OCI-LY3 (cell line): ENCODE results near the gene SPOCK1.

ENCODE experiments used
- H2AFZ ChIP-seq: fragments of 200-600, 300-600 bp; shearing (Covaris generic); 2 replicates; pipeline ENCODE4 v1.6.0; 2014; ENCODE audit warnings: antibody characterized with exemption, low read depth, low read length
- H3K27ac ChIP-seq: fragments of 200-600, 300-600 bp; sonication (generic); 2 replicates; pipeline ENCODE4 v1.5.1; 2014; ENCODE audit warnings: mild to moderate bottlenecking, low read length, moderate library complexity, mixed read lengths
- H3K27me3 ChIP-seq: fragments of 200-600, 300-600 bp; sonication (generic); 2 replicates; pipeline ENCODE4 v1.6.1; 2014; ENCODE audit warnings: low read depth, low read length, mixed read lengths
- H3K36me3 ChIP-seq: fragments of 200-600, 300-600 bp; sonication (generic); replicated peaks from 2 replicates; pipeline ENCODE3; 2014; ENCODE audit warnings: low read depth, low read length, mixed read lengths
- H3K4me1 ChIP-seq: fragments of 300-600, 200-600 bp; sonication (generic); 2 replicates; pipeline ENCODE4 v1.6.1; 2014; ENCODE audit warnings: low read length, mixed read lengths
- H3K4me2 ChIP-seq: fragments of 200-600, 300-600 bp; sonication (generic); 2 replicates; pipeline ENCODE4 v1.6.1; 2014; ENCODE audit warnings: low read length, mixed read lengths
- H3K4me3 ChIP-seq: fragments of 300-600, 200-600 bp; sonication (generic); 2 replicates; pipeline ENCODE4 v1.5.1; 2014; ENCODE audit warnings: antibody characterized with exemption, mild to moderate bottlenecking, low read length, moderate library complexity
- H3K79me2 ChIP-seq: fragments of 300-600, 200-600 bp; shearing (Covaris generic); 2 replicates; pipeline ENCODE4 v1.6.1; 2014; ENCODE audit warnings: mild to moderate bottlenecking, low read length, mixed read lengths
- H3K9ac ChIP-seq: fragments of 300-600, 200-600 bp; shearing (Covaris generic); 2 replicates; pipeline ENCODE4 v1.6.0; 2014; ENCODE audit warnings: mild to moderate bottlenecking, low read length, moderate library complexity
- H3K9me3 ChIP-seq: fragments of 200-600, 300-600 bp; shearing (Covaris generic); 2 replicates; pipeline ENCODE4 v1.6.1; 2014; ENCODE audit warnings: low read length, mixed read lengths; ENCODE audit not compliant: insufficient read depth
- H4K20me1 ChIP-seq: fragments of 200-600, 300-600 bp; sonication (generic); 2 replicates; pipeline ENCODE4 v1.6.1; 2016; ENCODE audit warnings: low read length, mixed read lengths; ENCODE audit not compliant: insufficient read depth
- EZH2phosphoT487 ChIP-seq: fragments of 200-600 bp; shearing (Covaris generic); IDR thresholded peaks from 2 replicates; pipeline ENCODE4 v1.6.1; 2018; ENCODE audit warnings: antibody characterized with exemption, mixed run types, low read depth
- TF ChIP-seq, protein P1 (sequence below): fragments of 200-600, 300-600 bp; sonication (generic); IDR thresholded peaks from 2 replicates; pipeline ENCODE4 v1.5.1; 2014; ENCODE audit warnings: antibody characterized with exemption, low read length, low read depth

SPOCK1 gene

DNA sequence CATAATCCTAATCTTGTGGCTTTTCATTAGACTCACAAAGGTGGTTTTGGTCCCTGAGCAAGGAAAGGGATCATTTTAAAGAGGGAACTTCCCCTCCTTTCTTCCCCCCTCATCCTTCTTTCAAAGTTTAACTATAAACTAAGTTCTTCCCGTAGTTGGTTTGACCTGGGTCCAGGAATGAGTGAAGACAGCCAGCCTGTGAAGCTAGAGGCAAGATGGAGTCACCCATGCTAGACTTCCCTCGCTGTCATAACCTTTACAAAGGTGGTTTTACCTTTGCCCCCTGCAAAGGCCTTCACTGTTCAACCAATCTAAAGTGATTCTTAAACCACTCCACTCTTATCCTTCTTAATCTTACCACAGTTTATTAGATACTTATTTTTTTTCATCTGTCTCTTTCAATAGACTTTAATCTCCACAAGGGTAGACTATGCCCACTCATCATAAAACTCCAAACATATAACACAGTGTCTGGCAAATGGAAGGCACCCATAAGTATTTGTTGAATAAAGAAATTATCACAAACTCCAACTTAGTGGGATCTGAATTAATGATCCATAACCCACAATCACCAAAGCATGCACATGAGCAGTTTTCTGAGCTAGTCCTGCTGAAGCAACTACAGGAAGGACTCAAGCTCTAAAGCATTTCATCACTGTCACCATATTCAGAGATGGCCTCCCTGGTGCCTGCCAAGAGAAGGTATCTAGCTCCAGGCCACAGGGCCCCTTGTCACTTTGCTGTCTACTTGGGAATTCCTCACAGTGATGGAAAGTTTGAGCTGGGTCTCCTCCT lies 369.0 kb downstream of the SPOCK1 start:
- no peak overlapping the region for H3K4me2 ChIP-seq
- H3K9ac ChIP-seq, result no peak overlapping the region
- no peak overlapping the region for H3K27ac ChIP-seq
- H3K36me3 ChIP-seq, result no peaks in the 10 kb centered on the region
- H3K4me3 ChIP-seq, result no peak overlapping the region
- no peaks in the 10 kb centered on the region for H3K27me3 ChIP-seq
- no peaks in the 10 kb centered on the region for H3K4me1 ChIP-seq
- H4K20me1 ChIP-seq, result no peaks in the 10 kb centered on the region
- H3K9me3 ChIP-seq, result no peaks in the 10 kb centered on the region
- TF ChIP-seq EZH2phosphoT487, result no peak
- H2AFZ ChIP-seq, result no peak overlapping the region
- no peaks in the 10 kb centered on the region for H3K79me2 ChIP-seq

DNA sequence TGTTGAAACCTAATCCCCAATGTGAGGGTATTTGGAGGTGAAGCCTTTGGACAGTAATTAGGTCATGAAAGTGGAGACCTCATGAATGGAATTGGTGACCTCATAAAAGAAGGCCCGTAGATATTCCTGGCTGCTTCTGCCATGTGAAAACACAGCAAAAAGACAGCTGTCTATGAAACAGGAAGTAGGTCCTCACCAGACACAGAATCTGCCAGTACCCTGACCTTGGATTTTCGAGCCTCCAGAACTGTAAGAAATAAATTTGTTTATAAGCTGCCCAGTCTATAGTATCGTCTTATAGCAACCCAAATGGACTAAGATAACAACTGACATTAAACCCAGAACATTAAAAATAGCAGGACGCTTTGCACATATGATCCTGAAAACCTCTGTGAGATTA lies 371.1 kb downstream of the SPOCK1 start:
- TF ChIP-seq, protein P1, sequence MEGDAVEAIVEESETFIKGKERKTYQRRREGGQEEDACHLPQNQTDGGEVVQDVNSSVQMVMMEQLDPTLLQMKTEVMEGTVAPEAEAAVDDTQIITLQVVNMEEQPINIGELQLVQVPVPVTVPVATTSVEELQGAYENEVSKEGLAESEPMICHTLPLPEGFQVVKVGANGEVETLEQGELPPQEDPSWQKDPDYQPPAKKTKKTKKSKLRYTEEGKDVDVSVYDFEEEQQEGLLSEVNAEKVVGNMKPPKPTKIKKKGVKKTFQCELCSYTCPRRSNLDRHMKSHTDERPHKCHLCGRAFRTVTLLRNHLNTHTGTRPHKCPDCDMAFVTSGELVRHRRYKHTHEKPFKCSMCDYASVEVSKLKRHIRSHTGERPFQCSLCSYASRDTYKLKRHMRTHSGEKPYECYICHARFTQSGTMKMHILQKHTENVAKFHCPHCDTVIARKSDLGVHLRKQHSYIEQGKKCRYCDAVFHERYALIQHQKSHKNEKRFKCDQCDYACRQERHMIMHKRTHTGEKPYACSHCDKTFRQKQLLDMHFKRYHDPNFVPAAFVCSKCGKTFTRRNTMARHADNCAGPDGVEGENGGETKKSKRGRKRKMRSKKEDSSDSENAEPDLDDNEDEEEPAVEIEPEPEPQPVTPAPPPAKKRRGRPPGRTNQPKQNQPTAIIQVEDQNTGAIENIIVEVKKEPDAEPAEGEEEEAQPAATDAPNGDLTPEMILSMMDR, result no peak
- no peak for TF ChIP-seq EZH2phosphoT487
- Histone ChIP-seq H3K27me3 (no peaks in the 10 kb centered on the region), H4K20me1 (no peaks in the 10 kb centered on the region), H3K36me3 (no peaks in the 10 kb centered on the region), H3K4me1 (no peaks in the 10 kb centered on the region), H3K27ac (no peak overlapping the region), H3K4me3 (no peak overlapping the region), H3K9me3 (no peaks in the 10 kb centered on the region), H3K4me2 (no peak overlapping the region), H3K79me2 (no peaks in the 10 kb centered on the region), H3K9ac (no peak overlapping the region), H2AFZ (no peak overlapping the region)

DNA sequence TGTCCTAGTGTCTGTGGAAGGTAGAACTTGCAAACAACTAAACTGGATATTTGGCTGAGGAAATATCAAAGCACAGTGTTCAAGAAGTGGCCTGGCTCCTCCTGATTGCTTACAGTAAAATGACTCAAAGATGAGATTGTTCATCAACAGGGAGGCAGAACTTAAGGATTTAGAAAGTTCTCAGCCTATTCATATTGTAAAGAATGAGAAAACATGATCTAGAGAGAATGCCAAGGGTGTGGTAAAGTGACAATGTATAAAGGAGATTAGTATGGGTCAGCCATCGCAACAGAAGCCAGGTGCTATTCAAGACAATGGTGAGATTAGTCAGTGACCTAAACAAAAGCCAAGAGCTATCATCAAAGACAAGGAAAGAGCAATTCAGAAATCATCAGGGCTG lies 372.3 kb downstream of the SPOCK1 start:
- Histone ChIP-seq H3K27me3 (no peaks in the 10 kb centered on the region), H4K20me1 (no peaks in the 10 kb centered on the region), H3K36me3 (no peaks in the 10 kb centered on the region), H3K9me3 (no peaks in the 10 kb centered on the region), H3K4me2 (no peak overlapping the region), H3K9ac (no peak overlapping the region), H3K79me2 (no peaks in the 10 kb centered on the region), H2AFZ (no peak overlapping the region), H3K4me3 (no peak overlapping the region), H3K27ac (no peak overlapping the region), H3K4me1 (no peaks in the 10 kb centered on the region)
- no peak for TF ChIP-seq EZH2phosphoT487
- TF ChIP-seq, protein P1, result no peak

DNA sequence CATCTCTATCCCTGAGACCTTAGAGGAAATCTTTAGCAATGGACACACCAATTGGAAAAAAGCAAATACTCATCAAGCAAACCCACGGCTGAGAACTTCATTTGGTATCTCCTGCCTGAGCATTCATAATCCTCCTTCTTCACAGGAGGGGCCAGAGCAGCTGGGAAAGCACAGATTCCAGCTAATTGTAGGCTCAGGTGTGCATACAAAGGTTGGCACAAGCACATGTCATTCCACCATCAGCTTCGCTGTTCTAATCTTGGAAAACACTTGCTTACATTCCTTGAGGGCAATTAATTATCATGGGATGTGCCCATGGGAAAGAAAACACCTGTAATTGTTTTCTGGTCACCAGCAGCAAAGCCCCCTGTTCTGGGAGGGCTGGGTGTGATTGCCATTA lies 376.6 kb downstream of the SPOCK1 start:
- no peaks in the 10 kb centered on the region for H4K20me1 ChIP-seq
- H3K79me2 ChIP-seq, result no peaks in the 10 kb centered on the region
- no peak overlapping the region for H3K4me3 ChIP-seq
- no peaks in the 10 kb centered on the region for H3K36me3 ChIP-seq
- H3K4me1 ChIP-seq, result no peaks in the 10 kb centered on the region
- H3K9me3 ChIP-seq, result no peaks in the 10 kb centered on the region
- no peak overlapping the region for H3K4me2 ChIP-seq
- no peaks in the 10 kb centered on the region; the same call in 1 of the 2 replicates for H3K27me3 ChIP-seq
- TF ChIP-seq, protein P1, result no peak
- no peak for TF ChIP-seq EZH2phosphoT487
- H2AFZ ChIP-seq, result no peak overlapping the region
- no peak overlapping the region for H3K9ac ChIP-seq
- no peak overlapping the region for H3K27ac ChIP-seq
